Fibroblast of lung (primary cell): ENCODE results near the gene KLHL1.

Experiments
- EZH2 ChIP-seq: IDR thresholded peaks from 2 replicates; pipeline ENCODE4 v1.5.1; 2012; ENCODE audit warnings: low read length, control low read depth, mild to moderate bottlenecking; ENCODE audit errors: missing control alignments
- TF ChIP-seq, protein P1 (sequence below), 2 donors: IDR thresholded peaks in 1 of 2; conservative IDR thresholded peaks in 1 of 2; 1 replicate in 1 of 2; 2 replicates in 1 of 2; pipeline ENCODE4 v1.5.1; 2011 to 2012; ENCODE audit warnings: low read length in 2 of 2, control low read depth in 1 of 2, inconsistent platforms in 1 of 2, low read depth in 1 of 2, mild to moderate bottlenecking in 1 of 2

DNA sequence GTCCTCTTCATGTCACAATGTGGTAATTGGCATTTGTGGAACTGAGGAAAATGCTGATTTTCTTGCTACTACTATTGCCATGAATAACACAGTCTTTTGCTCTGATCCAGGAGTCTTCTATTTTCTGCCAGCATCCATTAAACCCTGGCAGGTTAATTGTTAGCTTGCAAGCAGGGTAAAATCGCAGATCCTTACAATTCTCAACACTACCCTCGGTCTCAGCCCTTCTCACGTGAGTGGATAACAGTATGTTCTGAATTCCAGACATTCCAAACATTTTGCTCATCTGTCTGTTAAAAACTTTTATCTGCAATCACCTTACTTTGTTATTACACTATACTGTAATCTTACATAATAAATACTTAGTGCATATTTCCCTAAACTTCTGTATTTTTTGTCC lies 251.9 kb downstream of the KLHL1 start:
- TF ChIP-seq, protein P1, sequence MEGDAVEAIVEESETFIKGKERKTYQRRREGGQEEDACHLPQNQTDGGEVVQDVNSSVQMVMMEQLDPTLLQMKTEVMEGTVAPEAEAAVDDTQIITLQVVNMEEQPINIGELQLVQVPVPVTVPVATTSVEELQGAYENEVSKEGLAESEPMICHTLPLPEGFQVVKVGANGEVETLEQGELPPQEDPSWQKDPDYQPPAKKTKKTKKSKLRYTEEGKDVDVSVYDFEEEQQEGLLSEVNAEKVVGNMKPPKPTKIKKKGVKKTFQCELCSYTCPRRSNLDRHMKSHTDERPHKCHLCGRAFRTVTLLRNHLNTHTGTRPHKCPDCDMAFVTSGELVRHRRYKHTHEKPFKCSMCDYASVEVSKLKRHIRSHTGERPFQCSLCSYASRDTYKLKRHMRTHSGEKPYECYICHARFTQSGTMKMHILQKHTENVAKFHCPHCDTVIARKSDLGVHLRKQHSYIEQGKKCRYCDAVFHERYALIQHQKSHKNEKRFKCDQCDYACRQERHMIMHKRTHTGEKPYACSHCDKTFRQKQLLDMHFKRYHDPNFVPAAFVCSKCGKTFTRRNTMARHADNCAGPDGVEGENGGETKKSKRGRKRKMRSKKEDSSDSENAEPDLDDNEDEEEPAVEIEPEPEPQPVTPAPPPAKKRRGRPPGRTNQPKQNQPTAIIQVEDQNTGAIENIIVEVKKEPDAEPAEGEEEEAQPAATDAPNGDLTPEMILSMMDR (conservative IDR thresholded peaks at IDR 0.05 in 1 of 2, IDR thresholded peaks at IDR 0.05 in 1 of 2; ENCODE audit: low read depth in 1 of 2, low read length in 2 of 2) = no peak
- TF ChIP-seq EZH2 = no peak
